Measurements from ENCODE around the gene FEZF2.

The FEZF2 gene

DNA sequence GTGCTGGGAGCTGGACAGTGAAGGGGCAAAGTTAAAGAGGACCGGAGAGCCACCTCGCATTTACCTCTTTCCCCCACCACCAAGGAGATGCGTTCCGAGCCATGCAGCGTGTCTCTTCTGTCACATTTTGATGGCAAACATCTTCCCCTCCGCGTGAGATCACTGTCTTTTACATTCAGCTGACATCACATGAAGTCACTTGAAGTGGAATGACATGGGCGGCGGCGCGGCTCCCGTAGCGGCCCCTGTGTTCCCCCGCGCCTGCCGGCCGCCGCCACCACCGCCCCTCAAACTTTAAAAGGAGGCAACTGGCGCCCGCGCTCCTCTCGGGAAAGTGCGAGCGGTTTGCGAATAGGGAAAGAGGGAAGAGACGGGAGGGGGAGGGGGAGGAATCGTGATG, at the start of gene FEZF2:
Gene FEZF2, minus strand, starts transcription at position 336 of the 400 bp plus-strand sequence. CDS start 682 bp downstream, outside the sequence.
- DNase-seq: no peak

DNA sequence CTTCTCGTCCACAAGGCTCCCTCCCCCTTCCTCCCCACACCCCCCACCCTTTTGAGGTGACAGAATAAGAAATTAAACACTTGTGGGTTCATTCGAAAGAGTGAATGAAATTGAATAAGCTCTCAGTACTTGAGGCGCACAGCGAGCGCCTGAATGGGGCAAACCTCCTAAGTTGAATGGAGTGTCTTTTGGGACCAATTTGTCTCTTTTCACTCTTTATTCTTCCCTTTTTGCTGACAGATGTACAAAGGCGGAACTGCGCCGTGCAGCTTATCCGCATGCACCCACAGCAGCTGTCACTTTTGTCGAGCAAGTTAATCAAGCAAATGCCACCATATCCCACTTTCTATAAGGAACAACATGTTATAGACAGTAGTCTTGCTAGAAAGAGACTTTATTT, 47.9 kb upstream of the FEZF2 start:
- DNase-seq: no peak

DNA sequence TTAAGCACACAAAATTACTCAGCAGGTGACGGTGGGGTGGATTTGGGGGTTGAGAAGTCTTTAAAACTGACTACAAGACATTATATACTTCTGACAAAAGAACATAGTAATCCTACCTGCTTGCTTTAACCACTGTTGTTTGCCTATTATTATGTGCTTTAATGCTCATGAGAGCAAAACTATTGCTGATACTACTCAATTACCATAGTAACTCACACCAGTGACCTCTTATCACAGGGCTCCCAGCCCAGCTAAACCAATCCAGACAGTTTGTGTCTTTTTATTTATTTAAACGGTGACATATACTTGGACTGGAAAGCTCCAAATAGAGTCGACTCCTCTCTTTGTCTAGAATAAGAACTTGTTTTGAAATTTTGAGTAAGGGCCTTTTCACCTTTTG, 42.8 kb upstream of the FEZF2 start:
- DNase-seq: no peak

DNA sequence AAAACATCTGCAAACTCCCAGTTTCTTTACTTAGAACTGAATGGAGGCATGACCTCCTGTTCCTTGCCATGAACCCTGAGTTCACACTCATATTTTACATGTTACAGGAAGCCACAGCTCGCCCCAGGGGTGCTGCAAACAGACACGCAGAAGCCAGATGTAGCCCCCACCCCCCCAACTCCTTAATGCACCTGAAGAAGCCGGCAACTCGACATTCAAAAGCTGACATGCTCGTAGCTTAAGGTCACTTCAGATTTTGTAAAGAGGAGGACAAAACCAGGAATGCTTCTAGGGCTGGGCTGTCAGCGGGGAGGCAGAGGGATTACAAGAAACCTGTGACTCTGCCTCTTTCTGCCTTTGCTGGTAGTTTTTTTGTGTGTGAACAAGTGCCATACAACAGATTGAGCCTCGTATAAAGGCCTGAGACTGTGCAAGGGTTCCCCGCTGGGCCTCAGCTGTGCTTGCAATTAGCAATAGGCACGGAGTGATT, 42.0 kb upstream of the FEZF2 start:
- DNase-seq: no peak

DNA sequence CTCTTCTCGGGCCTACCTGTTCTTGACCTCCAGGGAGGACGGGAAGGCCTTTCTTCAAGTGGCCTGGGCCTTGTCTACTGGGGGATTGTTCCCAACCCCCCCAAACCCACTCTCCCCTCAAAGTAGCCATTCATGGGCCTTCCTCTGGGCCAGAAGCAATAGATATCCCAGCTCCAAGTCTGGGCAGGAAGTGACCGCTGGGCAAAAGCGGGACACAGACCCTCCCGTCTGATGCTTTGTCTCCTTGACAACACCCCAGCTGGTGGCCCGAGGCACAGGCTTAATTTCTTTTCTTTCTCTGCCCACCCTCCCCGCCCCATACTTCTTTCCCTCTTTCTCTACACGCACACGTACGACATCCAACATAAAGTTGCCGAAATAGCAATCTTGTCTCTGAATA, 41.4 kb upstream of the FEZF2 start:
- DNase-seq: no peak

DNA sequence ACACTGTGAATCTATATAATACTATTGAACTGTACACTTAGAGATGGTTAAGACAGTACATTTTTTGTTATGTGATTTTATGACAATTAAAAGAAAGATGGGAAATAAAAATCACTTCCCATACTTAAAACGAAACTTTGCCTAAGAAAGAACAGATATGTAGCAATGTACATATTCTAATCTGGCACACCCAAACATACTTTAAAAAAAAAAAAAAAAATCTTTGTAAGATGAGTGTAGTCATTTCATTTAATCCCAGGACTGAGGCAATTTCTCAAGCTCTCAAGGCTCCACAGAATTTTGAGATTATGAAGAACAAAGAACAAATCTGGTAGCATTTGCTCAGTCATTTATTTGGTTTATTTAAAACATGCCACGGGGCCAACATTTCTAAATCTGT, 40.3 kb upstream of the FEZF2 start:
- DNase-seq: no peak

DNA sequence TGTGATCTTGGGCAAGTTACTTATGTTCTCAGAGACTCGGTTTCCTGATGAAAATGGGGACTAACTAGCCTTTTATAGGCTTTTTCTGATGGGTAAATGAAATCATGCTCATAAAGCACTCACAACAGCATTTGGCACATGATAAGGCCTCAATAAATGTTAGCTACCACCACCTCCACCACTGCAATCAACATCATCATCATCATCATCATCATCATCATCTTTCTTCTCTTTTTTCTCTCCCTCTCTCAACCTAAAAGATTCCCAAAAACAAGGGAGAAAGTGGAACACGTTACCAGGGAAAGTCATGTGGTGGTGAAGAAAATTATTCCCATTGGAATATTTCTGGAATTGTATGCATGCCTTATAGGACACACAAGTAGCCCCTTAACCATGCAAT, 33.6 kb upstream of the FEZF2 start:
- DNase-seq: no peak

DNA sequence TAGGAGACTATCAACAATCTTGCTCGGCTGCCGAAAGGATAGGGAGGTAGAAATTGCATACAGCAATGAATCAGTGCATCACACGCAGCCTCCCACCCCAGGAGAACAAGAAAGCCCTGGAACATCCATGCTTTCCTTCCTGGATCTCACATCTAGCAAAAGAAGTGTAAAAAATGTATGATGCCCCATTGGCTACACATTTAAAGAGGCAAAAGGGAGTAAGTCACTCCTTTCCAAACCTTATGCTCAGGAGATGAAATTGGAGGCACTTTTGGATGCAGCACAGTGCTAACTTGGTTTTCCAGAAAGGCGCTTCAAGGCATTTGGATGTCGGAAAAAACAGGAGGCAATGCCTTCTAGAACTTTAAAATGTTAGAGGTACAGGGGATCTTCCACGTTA, 32.2 kb upstream of the FEZF2 start:
- no peak for DNase-seq

DNA sequence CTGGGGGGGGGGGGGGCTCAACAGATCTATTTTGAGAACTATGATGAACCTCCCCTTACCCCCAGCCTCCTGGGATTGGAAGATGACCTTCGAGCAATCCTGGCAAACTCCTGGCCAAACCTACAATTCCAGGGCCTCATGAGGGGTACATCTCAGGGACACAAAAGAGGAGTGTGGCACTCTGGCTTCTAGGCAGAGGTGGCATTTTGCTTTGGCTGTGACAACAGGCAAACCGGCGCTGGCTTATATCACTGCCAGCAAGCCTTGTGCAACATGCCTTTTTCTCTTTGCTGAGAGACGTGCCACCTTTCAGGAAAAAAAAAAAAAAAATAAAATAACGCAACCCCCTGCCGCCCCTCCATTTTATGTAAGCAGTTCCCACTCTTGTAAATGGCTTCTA, 31.8 kb upstream of the FEZF2 start:
- DNase-seq: no peak

DNA sequence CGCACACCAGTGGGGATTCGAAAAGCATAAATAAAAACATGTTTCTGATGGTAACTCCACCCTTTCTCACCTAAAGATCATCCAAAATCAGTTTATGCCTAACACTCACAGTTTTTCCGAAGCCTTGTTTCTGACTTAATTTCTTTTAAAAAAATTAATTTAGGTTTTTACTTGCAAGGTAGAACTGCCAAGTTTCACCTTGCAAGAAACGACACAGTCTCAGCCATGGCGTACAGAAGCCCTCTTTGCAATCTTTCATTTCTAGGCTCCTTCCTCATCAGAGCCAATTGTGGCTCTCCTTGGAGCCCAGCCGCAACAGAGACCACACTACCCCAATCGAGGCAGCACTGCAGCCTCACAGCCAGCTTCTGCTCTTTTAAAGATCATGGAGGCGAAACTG, 31.0 kb upstream of the FEZF2 start:
- DNase-seq: no peak

DNA sequence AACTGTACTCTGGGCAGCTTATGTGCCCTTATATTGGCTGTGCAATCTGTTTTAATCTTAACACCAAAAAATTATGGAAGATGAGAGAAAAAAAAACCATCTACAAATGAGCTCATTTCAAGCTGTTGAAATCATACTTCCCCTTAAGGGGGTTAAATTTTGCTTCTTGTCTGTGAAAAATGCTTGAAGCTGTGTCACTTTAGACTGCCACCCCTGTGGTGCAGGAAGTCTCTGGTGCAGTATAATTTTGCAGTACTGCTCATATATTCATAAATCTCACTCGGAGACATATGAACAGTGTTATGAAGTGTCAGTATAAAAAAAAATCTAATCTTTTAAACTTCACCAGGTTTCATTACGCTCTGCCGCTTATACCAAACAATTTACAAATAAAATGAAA, 30.4 kb upstream of the FEZF2 start:
- DNase-seq: no peak

DNA sequence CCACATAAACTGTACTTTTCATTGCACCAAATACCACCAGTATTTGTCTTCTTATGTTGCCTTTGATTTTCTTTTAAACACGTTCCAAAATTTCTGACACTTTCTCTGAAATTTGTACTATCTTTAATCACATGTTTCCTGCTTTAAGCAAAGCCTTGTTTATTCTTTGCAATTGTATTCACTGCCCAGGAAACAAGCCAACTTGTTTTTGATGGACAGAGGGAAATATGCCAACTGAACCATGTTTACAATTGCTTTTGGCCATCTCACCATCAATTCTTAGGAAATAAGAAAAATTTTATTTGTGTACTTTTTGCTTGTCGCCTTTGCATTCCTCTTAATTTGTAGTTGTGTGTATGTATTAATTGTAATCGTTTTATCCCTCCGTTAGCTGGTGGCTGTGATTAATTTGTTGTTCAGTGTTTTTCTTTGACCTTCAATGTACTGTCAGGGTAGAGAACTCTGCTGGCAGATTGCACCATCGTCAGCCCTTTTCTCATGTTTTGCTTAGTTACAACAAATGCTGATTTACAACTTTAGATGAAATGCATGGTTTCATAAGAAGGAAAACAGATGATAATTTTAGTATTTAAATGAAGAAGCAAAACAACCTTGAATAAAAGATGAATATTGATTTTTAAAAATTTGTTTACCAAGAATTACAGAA, 19.4 kb upstream of the FEZF2 start:
- DNase-seq: no peak

DNA sequence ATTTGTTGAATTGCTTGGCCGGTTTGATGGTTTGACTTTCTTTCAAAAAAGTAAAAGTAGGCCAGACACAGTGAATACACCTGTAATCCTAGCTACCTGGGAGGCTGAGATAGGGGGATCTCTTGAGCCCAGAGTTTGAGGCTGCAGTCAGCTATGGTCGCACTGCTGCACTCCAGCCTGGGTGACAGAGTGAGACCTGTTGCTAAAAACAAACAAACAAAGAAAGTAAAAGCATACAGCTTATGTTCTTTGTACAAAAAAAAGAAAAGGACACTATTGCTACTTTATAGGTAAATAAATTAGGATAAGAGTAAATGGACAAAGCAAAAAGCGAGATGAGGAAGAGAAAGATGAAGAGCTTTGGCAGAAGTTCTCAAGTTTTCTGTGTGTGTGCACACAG, 13.9 kb upstream of the FEZF2 start:
- DNase-seq: no peak

DNA sequence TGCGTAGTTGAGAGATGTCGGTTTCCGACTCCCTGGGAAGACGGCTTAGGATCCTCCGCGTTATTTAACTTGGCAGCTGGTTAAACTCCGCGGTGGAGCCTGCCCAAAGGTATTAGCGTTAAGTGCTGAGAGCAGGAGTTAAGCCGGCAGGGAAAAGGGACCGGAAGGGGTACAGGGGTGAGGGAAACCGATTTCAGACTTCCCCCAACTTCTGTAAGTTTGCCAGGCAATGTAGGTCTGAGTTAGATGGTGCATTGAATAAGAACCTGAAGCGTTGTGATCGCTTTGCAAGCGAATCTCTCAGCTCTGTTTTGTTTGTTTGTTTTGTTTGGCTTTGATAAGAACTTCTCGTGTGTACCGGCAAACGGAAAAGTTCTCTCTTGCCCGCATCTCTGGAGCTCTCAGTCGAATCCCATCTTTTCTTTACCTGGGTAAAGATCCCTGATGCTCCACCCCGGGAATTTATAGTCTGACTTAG, 6.0 kb upstream of the FEZF2 start:
- no peak for DNase-seq

DNA sequence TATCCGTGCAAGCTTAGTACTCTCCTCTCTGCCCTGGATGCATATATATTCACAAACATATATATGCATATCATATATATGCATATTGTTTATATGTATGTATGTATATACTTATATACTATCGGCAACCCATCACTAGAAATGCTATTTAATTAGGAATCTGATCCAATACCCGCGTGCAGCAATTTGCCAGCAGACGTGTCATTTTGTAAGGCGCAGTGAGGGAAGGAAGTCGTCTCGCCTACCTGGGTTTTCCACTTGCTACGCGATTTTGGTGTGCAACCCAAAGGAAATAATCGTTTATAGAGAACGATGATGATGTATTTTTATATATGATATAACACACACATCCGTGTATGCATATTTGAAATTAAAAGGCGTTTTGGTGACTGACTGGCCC, 5.6 kb upstream of the FEZF2 start:
- DNase-seq: no peak

DNA sequence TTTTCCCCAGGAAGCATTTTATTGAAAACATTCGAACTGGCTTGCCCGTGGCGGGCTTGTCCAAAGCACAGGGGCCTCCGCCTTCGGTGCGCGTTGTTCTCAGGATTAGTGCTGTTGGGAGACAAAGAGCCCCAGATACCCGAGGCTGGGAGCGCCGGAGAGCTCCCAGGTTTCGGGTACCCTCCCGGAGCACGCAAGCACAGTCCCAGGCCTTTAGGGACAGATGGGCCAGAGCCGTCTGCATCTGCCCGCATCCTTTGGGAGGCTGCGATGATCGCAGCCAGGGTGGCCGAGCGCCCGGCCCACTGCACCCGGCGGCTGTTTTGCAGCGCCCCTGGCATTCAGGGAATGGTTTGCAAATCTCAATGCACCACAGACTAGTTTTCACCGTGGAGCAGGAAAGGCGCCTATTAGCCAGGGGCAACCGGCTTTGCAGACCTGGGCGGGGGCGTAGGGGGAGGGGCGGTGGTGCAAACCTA, 5.0 kb upstream of the FEZF2 start:
- no peak for DNase-seq

DNA sequence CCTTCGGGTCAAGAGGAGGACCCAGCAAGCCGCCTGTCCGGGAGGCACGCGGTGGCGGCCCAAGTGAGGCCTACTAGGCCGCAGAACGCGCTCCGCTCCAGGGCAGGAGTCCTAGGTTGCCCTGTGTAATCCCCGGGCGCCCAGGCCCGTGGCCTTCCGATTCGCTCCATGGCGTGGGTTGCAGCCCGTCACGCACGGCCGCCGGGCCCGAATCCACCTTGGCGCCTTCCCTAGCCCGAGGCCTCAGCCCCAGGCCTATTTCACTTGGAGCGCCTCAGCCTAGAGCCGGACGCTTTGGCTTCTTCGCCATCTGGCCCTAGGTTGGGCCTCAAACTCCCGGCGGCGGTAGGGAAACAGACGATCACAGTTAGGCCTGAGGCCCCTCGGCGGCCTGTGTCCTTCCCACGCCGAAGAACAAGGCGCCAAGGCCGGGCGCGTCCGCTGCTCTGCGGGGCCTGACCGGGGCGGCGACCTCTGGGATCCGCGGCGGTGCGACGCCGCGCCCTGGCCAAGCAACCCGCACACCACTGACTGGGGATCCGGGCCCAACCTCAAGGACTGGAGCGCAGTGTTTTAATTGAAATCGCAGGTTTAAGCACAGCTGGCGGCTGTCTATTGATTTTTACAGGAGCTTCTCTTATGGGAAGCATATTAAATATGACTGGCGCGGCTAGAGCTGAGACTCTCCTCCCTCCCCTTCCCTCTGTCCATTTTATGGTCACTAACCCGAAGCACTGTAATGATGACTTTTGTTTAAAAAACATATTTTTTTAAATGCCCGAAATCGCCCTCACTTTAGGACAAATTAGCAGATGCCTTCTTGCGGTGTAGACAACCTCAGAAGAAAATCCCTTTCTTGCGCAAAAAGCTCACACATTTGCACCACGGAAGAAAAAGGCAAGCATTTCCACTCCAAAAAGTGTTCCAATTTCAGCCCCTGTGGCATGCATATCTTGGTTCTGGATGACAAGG, 3.8 kb upstream of the FEZF2 start:
- no peak for DNase-seq

DNA sequence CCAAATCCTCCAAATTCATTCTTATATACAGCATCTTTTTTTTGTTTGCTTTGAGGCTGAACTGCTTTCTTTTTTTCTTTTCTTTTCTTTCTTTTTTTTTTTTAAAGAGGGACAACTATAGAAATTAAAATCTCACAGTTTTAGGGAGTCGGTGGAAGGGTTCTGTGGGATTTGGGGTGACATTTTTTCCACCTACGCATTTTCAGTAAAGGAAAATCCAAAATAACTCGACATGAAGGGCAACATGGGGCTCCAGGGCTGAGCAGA, 3.0 kb upstream of the FEZF2 start:
- DNase-seq: no peak

DNA sequence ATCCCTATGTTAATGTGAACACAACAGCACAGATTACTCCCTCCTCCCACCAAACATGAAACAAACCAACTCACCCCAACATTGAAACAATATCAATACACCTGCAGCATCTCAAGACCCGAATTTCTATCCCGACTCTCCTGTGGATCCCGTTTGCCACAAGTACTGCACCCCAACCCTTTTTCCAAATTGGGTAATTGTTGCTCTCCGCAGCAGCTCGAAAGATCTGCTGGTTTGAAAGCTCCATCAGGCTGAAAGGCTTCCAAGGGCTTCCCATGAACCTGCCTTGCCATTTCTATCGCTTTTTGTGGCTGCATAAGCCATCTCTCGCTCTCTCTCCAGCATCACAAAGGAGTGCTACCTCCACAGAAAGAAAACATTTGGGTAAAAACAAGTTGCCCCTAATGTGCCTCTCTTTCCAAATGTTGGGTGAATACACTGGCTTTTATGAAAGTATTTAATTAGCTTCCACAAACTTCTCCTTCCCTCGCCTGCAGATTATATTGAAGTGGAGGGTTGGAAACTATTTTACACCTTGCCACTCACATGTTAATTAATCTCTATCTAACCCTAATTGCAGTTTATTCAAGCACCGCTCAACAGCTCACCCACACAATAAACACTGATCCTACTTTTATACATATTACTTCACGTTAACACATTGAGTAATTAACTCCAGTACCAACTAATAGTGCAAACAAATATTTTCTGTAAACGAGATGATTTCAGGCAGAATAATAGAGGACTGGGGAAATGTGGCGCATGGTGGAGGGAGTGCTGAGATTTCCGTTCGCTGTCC, 2.5 kb upstream of the FEZF2 start:
- no peak for DNase-seq

DNA sequence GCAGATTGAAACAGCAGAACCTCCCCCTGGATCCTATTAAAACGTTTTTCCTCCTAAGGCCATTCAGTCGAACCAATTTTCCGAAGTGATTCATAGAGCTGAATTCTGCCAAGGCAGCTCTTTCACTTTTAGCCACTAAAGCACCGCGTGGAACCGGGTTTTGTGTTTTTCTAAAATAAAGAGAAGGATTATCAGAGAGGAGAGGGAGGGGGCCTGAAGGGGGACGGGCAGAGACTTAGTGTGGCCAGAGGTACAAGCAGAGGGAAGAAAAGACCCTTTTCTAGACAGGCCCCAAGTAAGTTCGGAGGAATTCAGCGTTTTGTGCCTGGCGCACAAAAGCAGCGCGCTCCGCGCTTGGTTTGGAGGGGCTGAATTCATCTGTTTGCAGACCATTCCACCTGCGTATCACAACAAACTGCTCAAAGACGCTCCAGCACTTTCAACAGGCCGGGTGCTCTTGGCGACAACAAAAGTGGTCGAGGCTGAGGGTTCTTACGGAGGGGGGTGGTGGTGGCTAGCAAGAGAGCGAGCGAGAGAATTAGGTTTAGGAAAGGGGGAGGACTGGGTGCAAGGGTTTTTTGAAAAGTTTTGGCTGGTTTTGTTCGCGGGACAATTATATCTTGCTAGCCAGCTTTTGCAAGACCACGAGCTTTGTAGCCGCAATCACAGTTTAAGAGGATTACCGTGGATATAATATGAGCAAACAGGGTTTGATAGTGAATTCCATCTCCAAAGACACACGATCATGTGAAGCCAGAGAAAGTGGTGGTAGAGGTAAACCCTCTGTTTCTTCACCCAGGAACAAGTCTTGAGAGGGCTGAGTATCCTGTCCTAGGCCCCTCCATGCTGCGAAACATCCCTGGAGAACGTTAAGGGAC, 1.2 kb upstream of the FEZF2 start:
- no peak for DNase-seq

DNA sequence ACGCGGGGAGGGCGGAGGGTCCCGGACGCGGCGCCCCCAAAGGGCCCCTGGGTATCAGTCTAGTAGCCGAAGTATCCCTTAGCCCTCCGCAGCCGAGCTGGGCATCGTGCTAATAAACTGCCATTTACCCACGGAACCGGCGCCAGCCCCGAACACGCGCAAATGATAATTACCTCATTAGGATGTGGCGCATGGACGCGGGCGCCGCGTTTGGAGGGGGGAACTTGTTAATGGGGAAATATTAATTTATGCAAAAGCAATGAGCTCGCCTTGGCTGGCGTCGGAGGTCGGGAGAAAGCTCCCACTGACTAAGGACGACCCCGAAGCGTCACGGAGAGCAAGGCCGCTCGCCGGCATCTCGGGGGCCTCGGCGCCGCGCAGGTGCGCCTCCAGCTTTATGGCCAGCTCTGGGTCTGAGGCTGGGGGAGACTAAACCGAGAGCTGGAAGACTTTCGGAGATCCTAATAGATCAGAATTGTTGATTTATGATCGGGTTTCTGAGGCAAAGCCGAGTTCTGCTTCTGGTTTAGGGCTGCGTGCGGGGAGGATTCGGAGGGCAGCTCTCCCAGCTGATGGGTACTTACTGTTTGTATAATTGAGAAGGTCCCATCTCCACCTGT, 474 bp upstream of the FEZF2 start:
- no peak for DNase-seq

DNA sequence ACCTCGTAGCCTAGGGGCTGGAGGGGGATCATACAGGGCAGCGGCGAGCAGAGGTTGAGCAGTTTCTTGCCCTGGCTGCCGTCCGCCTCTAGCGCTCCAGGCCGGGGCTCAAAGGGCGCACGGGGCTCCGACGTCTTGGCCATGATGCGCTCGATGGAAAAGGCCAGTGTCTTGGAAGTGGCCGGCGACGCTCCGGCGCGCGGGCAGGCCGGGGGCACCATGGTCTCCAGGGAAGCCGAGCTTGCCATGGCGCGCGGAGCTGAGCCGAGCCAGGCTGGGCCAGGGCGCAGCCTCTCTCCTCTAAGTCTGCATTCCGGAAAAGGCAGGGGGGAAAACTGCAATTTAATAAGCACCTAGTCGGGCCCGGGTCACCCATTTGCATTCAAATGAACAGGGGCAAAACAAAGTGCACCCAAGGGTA, 719 bp downstream of the FEZF2 start:
- no peak for DNase-seq

Data from stimulated activated CD4-positive, alpha-beta T cell treated with anti-CD3 and anti-CD28 coated beads, Interleukin-15, amount 100 ng/mL, for 24 hours (primary cell).